ENCODE data around the gene ARHGAP6. TPM values are rescaled to one million over a fixed set of nuclear protein-coding genes. Genes with fewer than 3 reads are reported as not detected.

Gene ARHGAP6
- total and polyA plus RNA-seq, 2 of the 4 experiments (the other 2 are of a cell fraction): 1.4 to 1.8 TPM

GRCh38 chrX:11464380-11464779 lies 201.3 kb downstream of the ARHGAP6 start:
- Histone ChIP-seq H3K36me3 (ENCODE audit: control insufficient read depth, insufficient read depth, low read length) (no peaks in the 10 kb centered on the region), H3K4me3 (ENCODE audit: insufficient read depth, low read depth, low read length) (no peak overlapping the region), H3K27me3 (ENCODE audit: control insufficient read depth, insufficient read depth, low read length) (no peaks in the 10 kb centered on the region), H3K4ac (ENCODE audit: low read depth, low read length) (no peak overlapping the region), H3K79me1 (ENCODE audit: low read depth in 1 of 2, low read length in 2 of 2) (no peaks in the 10 kb centered on the region), H2BK5ac (ENCODE audit: low read depth, low read length, poor library complexity, severe bottlenecking) (no peak overlapping the region), H4K5ac (ENCODE audit: low read depth, low read length) (no peak overlapping the region), H2AK9ac (replicated peaks; ENCODE audit: low read depth, low read length, poor library complexity) (no peak overlapping the region), H3K56ac (ENCODE audit: extremely low read depth, insufficient read depth, low read length) (no peak overlapping the region), H4K91ac (ENCODE audit: insufficient read depth, low read depth, low read length) (no peak overlapping the region), H3K4me1 (ENCODE audit: control insufficient read depth, insufficient read depth, low read length) (peaks cover 4% of the 10 kb centered on the region), H4K20me1 (ENCODE audit: insufficient read depth, low read length) (no peaks in the 10 kb centered on the region), H3K27ac (ENCODE audit: insufficient read depth, low read length) (no peak overlapping the region), H2BK20ac (ENCODE audit: low read depth, low read length) (no peak overlapping the region), H2AFZ (replicated peaks; ENCODE audit: low read length, poor library complexity) (no peak overlapping the region), H3K9ac (ENCODE audit: low read depth, low read length) (no peak overlapping the region), H3K23ac (ENCODE audit: low read depth, low read length) (no peak overlapping the region), H3K9me3 (ENCODE audit: control insufficient read depth, insufficient read depth, low read length) (no peaks in the 10 kb centered on the region), H2BK15ac (ENCODE audit: low read depth, low read length) (no peak overlapping the region), H3K14ac (replicated peaks; ENCODE audit: low read depth, low read length) (no peak overlapping the region), H3K18ac (ENCODE audit: low read depth, low read length) (no peak overlapping the region), H3K4me2 (ENCODE audit: low read depth, low read length) (no peak overlapping the region), H4K8ac (ENCODE audit: low read depth in 2 of 2, low read length in 2 of 2) (no peak overlapping the region), H3K9me1 (ENCODE audit: insufficient read depth, low read length) (peaks cover 12% of the 10 kb centered on the region; the same call in 1 of the 2 replicates), H2AK5ac (ENCODE audit: low read depth, low read length) (no peak overlapping the region), H2BK120ac (ENCODE audit: low read depth, low read length) (no peak overlapping the region)
- POLR2A ChIA-PET (ENCODE audit: unreplicated experiment): no interaction called here
- no TSS peak for BruUV-seq (replicated peaks)
- ATAC-seq (ENCODE audit: low read depth): no peak
- dilution Hi-C loops (cut with HindIII; ENCODE audit: low sequenced_read_pairs, unreplicated experiment) (no loop called here), intact Hi-C loops (cut with micrococcal nuclease) (loop anchor here (5.0 kb wide), 1 partner anchor 53 kb away; no protein-coding TSS in a partner anchor), in situ Hi-C loops (cut with MboI; ENCODE audit: low sequenced_read_pairs) (no loop called here)
- TF ChIP-seq MXI1 (IDR thresholded peaks at IDR 0.05; ENCODE audit: borderline replicate concordance, low read depth, low read length): no peak
- no CpG with 5 or more reads among the region's 1 CpG for WGBS, 2 experiments (ENCODE audit: extremely low coverage in 2 of 2, insufficient read length in 1 of 2)
- no peak for DNase-seq
- CTCF ChIA-PET: interaction anchor here (0.6 kb wide), 1 partner anchor 682 kb away, joined by 3 read pairs; no protein-coding TSS in a partner anchor
